ENCODE data around the gene TNFSF13.
"Not testable (repeated sequence)": the region's sequence is repeated elsewhere in the genome, so short reads cannot be mapped to it uniquely, and the experiment has no call there.

Gene TNFSF13

DNA sequence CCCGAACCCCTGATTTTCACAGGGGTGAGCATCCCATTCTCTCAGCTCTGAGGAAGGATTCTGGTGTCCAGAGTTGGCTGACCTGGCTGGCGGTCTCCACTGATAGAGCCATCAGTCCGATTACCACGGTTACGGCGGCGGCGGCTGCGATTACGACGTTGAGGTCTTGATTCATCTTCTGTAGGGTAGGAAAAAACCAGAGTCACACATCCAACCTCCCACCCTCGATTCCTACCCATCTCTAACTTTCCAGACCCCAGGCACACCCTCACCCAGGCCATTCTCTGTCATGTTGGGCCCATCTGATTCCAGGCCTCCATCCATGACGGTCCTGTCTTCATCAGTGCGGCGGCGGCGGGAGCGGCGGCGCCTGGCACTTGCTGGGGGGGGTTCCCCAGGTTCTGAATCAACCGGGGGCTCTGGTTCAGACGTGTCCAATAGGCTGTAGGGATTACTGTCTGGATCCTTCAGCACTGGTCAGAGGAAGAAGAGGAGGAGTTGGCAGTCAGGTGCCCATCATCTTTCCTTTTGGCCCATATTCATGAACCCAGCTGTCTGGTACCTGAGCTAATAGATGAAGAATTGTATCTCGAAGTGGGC, 34.0 kb downstream of the TNFSF13 start:
- DNase-seq (ENCODE audit: low read depth) = no peak

DNA sequence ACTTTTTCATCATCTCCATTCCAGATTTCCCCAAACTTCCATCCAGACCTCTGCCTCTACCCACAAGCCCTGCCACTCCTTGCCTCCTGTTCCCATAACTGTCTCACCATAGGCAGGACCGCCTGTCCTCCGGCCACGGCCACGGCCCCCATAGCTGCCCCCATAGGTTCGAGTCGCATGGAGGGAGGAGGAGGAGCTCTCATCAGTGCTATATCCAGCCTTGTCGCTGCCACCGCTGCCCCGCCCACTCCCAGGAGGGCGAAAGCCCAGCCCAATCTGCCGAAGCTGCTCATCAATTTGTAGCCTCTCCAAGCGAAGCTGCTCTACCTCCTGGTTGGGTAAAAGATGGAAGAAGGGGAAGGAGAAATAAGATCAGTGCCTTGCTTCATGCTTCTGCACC, 34.7 kb downstream of the TNFSF13 start:
- TF ChIP-seq, protein P1, sequence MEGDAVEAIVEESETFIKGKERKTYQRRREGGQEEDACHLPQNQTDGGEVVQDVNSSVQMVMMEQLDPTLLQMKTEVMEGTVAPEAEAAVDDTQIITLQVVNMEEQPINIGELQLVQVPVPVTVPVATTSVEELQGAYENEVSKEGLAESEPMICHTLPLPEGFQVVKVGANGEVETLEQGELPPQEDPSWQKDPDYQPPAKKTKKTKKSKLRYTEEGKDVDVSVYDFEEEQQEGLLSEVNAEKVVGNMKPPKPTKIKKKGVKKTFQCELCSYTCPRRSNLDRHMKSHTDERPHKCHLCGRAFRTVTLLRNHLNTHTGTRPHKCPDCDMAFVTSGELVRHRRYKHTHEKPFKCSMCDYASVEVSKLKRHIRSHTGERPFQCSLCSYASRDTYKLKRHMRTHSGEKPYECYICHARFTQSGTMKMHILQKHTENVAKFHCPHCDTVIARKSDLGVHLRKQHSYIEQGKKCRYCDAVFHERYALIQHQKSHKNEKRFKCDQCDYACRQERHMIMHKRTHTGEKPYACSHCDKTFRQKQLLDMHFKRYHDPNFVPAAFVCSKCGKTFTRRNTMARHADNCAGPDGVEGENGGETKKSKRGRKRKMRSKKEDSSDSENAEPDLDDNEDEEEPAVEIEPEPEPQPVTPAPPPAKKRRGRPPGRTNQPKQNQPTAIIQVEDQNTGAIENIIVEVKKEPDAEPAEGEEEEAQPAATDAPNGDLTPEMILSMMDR (IDR thresholded peaks at IDR 0.05; ENCODE audit: low read depth, low read length, missing control alignments) = no peak
- no peak for DNase-seq (ENCODE audit: low read depth)
- H3K4me3 ChIP-seq (ENCODE audit: low read depth, low read length) = no peak overlapping the region

More for the DNA sequence above, 34.0 kb downstream of the TNFSF13 start:
- no peak overlapping the region for H3K4me3 ChIP-seq (ENCODE audit: low read depth, low read length)
- TF ChIP-seq, protein P1 (IDR thresholded peaks at IDR 0.05; ENCODE audit: low read depth, low read length, missing control alignments) = no peak

DNA sequence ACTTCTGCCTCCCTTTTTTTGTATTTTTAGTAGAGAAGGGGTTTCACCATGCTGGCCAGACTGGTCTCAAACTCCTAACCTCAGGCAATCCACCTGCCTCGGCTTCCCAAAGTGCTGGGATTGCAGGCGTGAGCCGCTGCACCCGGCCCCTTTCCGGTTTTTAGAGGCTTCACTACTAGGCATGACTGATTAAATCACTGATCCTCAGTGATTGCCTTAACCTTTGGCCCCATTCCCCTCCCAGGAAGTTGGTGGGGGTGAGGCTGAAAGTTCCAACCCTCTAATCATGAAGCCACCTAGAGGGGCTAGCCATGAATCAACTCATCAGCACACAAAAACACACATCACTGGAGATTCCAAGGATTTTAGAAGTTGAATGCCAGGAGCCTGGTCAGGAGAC, 39.0 kb downstream of the TNFSF13 start:
- DNase-seq (ENCODE audit: low read depth); H3K4me3 ChIP-seq (ENCODE audit: low read depth, low read length): not testable (repeated sequence)

DNA sequence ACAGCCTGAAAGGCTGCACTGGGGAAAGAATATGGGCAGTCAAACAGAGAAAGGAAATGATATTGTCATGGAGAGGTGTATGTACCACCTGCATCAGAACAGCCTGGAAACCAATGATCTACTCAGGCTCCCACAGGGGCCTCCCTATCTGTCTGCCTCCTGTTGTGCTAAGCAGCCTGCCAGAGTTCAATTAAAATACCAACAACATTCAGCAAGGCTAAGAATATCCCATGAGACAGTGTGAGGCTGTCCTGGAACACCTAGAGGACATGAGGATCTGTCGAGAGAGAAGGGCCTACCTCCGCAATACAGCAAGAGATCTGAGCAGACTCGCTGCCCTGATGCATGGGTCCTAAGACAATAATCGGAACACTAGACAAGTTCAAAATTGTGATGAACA, 47.7 kb downstream of the TNFSF13 start:
- no peak overlapping the region for H3K4me3 ChIP-seq (ENCODE audit: low read depth, low read length)
- DNase-seq (ENCODE audit: low read depth) = no peak
- TF ChIP-seq, protein P1 (IDR thresholded peaks at IDR 0.05; ENCODE audit: low read depth, low read length, missing control alignments) = no peak

DNA sequence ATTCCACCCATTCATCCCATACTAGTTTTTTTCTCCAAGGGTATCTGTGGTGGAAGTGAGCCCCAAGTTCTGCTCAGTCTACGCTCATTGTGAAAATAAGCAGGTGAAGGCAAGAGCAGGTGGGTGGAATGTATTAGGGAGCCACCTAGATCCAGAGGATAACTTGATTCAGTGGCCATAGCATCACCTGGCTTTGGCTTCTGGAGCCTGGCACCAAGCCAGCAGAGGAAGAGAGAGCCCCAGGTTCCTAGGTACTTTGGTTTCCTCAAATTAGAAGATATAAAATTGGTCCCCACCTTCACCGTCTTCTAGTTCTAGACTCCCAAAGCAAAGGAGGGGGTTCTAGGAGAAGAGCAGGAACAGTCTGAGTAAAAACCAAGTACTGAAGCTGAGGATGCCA, 52.1 kb downstream of the TNFSF13 start:
- TF ChIP-seq, protein P1 (IDR thresholded peaks at IDR 0.05; ENCODE audit: low read depth, low read length, missing control alignments) = no peak
- DNase-seq (ENCODE audit: low read depth) = no peak
- H3K4me3 ChIP-seq (ENCODE audit: low read depth, low read length) = no peak overlapping the region
